Tibial nerve (tissue), 4 donors: ENCODE measurements around the gene RCSD1. TPM values are rescaled to one million over a fixed set of nuclear protein-coding genes. Genes with fewer than 3 reads are reported as not detected.
A peak's percentile ranks its signal among the peaks of the same experiment; 100 is the strongest.

Experiments used
- DNase-seq, 2 donors: peaks; one replicate each; pipeline ENCODE4 v3.0.0-alpha.2; 2019; ENCODE audit warnings: low spot score in 2 of 2
- H3K27ac ChIP-seq, 4 donors: fragments of 200-600 bp; sonication (generic) in 3 of 4; one replicate each; pipeline ENCODE4 v1.5.1; 2017 to 2019; ENCODE audit warnings: mild to moderate bottlenecking in 1 of 4
- H3K27me3 ChIP-seq, 2 donors: fragments of 200-600 bp; sonication (generic) in 1 of 2; one replicate each; pipeline versions ENCODE4 v1.5.1 to v1.6.0; 2017 to 2019
- H3K36me3 ChIP-seq, 3 donors: fragments of 200-600 bp; sonication (generic); one replicate each; pipeline ENCODE4 v1.5.1; 2018 to 2019
- H3K4me1 ChIP-seq, 4 donors: fragments of 200-600 bp; sonication (generic) in 3 of 4; one replicate each; pipeline ENCODE4 v1.5.1; 2017 to 2019
- H3K4me3 ChIP-seq, 4 donors: fragments of 200-600 bp; sonication (generic) in 3 of 4; one replicate each; pipeline ENCODE4 v1.5.1; 2017 to 2019; ENCODE audit warnings: mild to moderate bottlenecking in 1 of 4, moderate library complexity in 1 of 4
- H3K9me3 ChIP-seq, 4 donors: fragments of 200-600 bp; sonication (generic) in 3 of 4; one replicate each; pipeline ENCODE4 v1.5.1; 2017 to 2019
- EP300 ChIP-seq, 2 donors: sonication (generic); formaldehyde crosslinking; IDR thresholded peaks; one replicate each; pipeline ENCODE4 v1.6.1; 2017; ENCODE audit warnings: antibody characterized with exemption in 2 of 2, mild to moderate bottlenecking in 1 of 2
- POLR2A ChIP-seq, 2 donors: fragments of 450-650 bp; IDR thresholded peaks; one replicate each; pipeline ENCODE4 v1.6.1; 2017; ENCODE audit warnings: antibody characterized with exemption in 2 of 2, mild to moderate bottlenecking in 2 of 2, moderate library complexity in 2 of 2
- WGBS, 2 donors: methylation state at CpG; one replicate each; pipeline ENCODE4 v1.1.5; 2018; 5-methylcytosine and 5-hydroxymethylcytosine counted together
- total RNA-seq, 4 donors: library from RNA; depleted of rRNA; stranded (reverse); fragments of >200 nt; gene quantifications; one replicate each; pipeline ENCODE4 v1.1.0, GENCODE V29; 2016
- TF ChIP-seq, protein P1 (sequence below), 5 experiments: fragments of 200-600 bp in 3 of 5; fragments of 450-650 bp in 2 of 5; sonication (generic) in 3 of 5; IDR thresholded peaks; one replicate each; pipeline ENCODE4 v1.5.1; 2016 to 2019; ENCODE audit warnings: antibody characterized with exemption in 5 of 5, mild to moderate bottlenecking in 3 of 5, moderate library complexity in 2 of 5

RCSD1 gene
- total RNA-seq, 4 donors from 2014 or later: 10.0 to 17.7 (median 12.9) TPM

DNA sequence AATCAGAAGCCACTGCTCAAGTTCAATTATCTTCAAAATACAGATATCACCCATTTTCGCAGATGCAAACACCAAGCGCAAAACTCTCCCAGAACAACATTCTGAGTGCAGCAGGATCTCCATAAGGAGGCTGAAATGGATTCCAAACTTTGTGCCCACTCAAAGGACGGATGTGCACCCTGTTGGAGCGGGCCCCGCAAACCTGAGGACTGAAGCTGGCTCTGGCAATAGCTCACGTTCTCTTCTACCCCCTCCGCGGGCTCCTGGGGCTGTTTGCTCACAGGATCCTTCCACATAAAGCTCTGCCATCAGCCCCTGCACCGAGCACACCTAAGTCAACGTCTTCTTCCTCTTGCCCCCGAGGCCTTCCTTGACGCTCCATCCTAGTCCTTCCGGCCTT lies 11.7 kb upstream of the RCSD1 start:
- Histone ChIP-seq H3K9me3 (no peaks in the 10 kb centered on the region), H3K27me3 (no peaks in the 10 kb centered on the region), H3K36me3 (no peaks in the 10 kb centered on the region), H3K4me3 (no peak overlapping the region), H3K4me1 (peaks cover 0 to 20% (median 13%) of the 10 kb centered on the region in 4 donors), H3K27ac (peak overlapping the region in 3 of 4 donors; percentile 22 to 79 (median 78))
- DNase-seq: no peak
- TF ChIP-seq EP300 (IDR thresholded peaks at IDR 0.05) (no peak), POLR2A (IDR thresholded peaks at IDR 0.05) (no peak)
- TF ChIP-seq, protein P1, sequence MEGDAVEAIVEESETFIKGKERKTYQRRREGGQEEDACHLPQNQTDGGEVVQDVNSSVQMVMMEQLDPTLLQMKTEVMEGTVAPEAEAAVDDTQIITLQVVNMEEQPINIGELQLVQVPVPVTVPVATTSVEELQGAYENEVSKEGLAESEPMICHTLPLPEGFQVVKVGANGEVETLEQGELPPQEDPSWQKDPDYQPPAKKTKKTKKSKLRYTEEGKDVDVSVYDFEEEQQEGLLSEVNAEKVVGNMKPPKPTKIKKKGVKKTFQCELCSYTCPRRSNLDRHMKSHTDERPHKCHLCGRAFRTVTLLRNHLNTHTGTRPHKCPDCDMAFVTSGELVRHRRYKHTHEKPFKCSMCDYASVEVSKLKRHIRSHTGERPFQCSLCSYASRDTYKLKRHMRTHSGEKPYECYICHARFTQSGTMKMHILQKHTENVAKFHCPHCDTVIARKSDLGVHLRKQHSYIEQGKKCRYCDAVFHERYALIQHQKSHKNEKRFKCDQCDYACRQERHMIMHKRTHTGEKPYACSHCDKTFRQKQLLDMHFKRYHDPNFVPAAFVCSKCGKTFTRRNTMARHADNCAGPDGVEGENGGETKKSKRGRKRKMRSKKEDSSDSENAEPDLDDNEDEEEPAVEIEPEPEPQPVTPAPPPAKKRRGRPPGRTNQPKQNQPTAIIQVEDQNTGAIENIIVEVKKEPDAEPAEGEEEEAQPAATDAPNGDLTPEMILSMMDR (IDR thresholded peaks at IDR 0.05): no peak
- WGBS, 2 donors: 87 to 88% methylated on average over 13 of the region's 13 CpGs

DNA sequence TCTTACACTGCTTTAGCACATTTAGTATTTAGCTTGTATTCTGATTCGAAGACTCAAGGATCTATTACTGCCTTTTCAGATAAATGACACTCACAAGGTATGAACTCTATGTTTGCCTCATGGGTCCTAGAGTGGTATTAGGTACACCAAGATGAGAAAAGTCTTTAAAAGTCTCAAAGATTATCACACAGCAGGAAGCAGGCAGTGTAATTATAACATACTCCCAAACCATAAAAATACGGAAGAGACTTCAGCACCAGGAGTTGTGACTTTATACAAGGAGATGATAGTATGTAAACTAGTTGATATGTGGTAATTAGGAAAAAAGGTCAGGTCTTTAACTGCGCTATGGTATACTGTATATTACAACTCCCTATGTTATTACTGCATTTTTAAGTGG lies 11.2 kb upstream of the RCSD1 start:
- H3K4me3 ChIP-seq: no peak overlapping the region
- H3K27me3 ChIP-seq: no peaks in the 10 kb centered on the region
- WGBS, 2 donors: 88 to 96% methylated on average over 3 of the region's 3 CpGs
- TF ChIP-seq, protein P1 (IDR thresholded peaks at IDR 0.05): no peak
- TF ChIP-seq POLR2A (IDR thresholded peaks at IDR 0.05) (no peak), EP300 (IDR thresholded peaks at IDR 0.05) (no peak)
- peaks cover 0 to 20% (median 13%) of the 10 kb centered on the region in 4 donors for H3K4me1 ChIP-seq
- no peaks in the 10 kb centered on the region for H3K9me3 ChIP-seq
- H3K36me3 ChIP-seq: no peaks in the 10 kb centered on the region
- DNase-seq: no peak
- peak overlapping the region in 2 of 4 donors; percentile 22 to 78 for H3K27ac ChIP-seq

DNA sequence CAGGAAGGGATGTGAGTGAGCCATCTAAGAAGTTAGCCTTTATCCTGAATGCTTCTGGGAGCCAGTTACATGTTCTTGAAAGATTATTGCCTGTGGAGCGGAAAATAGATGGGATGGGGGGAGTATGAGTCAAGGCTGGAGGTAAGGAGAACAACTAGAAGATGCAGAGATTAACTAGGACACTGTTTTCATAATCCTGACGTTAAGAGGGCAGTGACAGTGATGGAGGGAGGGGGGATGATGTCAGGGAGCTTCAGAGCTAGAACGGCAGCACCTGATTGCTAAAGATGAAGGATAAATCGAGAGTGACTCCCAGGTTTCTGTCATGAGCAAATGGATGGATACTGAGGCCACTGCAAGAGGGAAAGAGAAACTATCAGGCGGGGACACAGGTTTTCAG lies 10.0 kb upstream of the RCSD1 start:
- 66 to 72% methylated on average over 5 of the region's 5 CpGs for WGBS, 2 donors

DNA sequence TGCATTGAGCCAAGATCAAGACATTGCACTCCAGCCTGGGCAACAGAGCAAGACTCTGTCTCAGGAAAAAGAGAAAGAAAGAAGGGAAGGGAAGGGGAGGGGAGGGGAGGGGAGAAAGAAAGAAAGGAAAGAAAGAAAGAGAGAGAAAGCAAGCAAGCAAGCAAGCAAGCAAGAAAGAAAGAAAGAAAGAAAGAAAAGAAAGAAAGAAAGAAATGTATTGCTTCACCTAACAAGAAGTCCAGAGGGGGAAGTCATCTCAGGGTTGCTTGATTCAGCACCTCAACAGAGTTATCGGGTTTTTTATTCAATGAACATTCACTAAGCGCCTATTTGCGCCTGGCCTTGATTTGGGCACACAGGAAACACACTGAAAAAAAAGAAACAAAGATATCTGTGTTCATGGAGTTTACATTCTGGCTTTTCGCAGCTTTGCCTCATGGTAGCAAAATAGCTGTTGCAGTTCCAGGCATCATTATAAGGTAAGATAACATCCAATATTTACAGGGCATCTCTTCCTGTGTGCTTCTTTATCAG lies 8.2 kb upstream of the RCSD1 start:
- WGBS, 2 donors: 68 to 75% methylated on average over 4 of the region's 4 CpGs
- H3K4me1 ChIP-seq: peaks cover 0 to 16% (median 8%) of the 10 kb centered on the region in 4 donors
- no peak overlapping the region for H3K27ac ChIP-seq

More for the DNA sequence above, 10.0 kb upstream of the RCSD1 start:
- no peak for DNase-seq
- Histone ChIP-seq H3K36me3 (no peaks in the 10 kb centered on the region), H3K4me1 (peaks cover 0 to 20% (median 13%) of the 10 kb centered on the region in 4 donors), H3K27ac (peak overlapping the region in 1 of 4 donors; percentile 78), H3K9me3 (peaks cover 0 to 4% (median 0%) of the 10 kb centered on the region in 4 donors), H3K4me3 (no peak overlapping the region), H3K27me3 (no peaks in the 10 kb centered on the region)
- TF ChIP-seq EP300 (IDR thresholded peaks at IDR 0.05) (no peak), POLR2A (IDR thresholded peaks at IDR 0.05) (no peak)
- TF ChIP-seq, protein P1 (IDR thresholded peaks at IDR 0.05): no peak

DNA sequence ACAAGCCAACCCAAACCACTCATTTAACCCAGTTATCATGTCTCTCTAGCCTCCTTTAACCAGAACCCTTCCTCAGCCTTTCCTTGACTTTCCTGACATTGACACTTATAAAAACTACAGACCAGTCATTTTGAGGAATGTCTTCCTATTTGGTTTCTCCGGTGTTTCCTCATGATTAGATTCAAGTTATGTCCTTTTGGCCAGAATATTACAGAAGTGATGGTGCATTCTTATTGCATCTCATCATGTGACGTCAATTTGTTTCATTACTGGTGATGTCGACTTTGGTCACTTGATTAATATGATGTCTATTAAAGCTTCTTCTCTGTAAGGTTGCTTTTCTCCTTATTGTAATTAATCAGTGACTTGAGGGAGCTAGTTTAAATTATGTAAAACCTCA lies 6.1 kb upstream of the RCSD1 start:
- TF ChIP-seq EP300 (IDR thresholded peaks at IDR 0.05) (no peak), POLR2A (IDR thresholded peaks at IDR 0.05) (no peak)
- TF ChIP-seq, protein P1 (IDR thresholded peaks at IDR 0.05): no peak
- H3K36me3 ChIP-seq: no peaks in the 10 kb centered on the region
- 78% methylated on average over 3 of the region's 3 CpGs for WGBS, 2 donors
- H3K9me3 ChIP-seq: peaks cover 0 to 6% (median 0%) of the 10 kb centered on the region in 4 donors
- no peak for DNase-seq
- H3K4me1 ChIP-seq: peaks cover 0 to 13% (median 4%) of the 10 kb centered on the region in 4 donors
- no peak overlapping the region for H3K27ac ChIP-seq
- H3K27me3 ChIP-seq: no peaks in the 10 kb centered on the region
- no peak overlapping the region for H3K4me3 ChIP-seq

More for the DNA sequence above, 8.2 kb upstream of the RCSD1 start:
- TF ChIP-seq POLR2A (IDR thresholded peaks at IDR 0.05): no peak
- TF ChIP-seq EP300 (IDR thresholded peaks at IDR 0.05): no peak
- TF ChIP-seq, protein P1 (IDR thresholded peaks at IDR 0.05): no peak
- H3K36me3 ChIP-seq: no peaks in the 10 kb centered on the region
- H3K27me3 ChIP-seq: no peaks in the 10 kb centered on the region
- peaks cover 0 to 6% (median 0%) of the 10 kb centered on the region in 4 donors for H3K9me3 ChIP-seq
- no peak for DNase-seq
- H3K4me3 ChIP-seq: no peak overlapping the region
